Measurements from ENCODE around the gene PDZD8.
"Not testable (repeated sequence)": the region's sequence is repeated elsewhere in the genome, so short reads cannot be mapped to it uniquely, and the experiment has no call there.

PDZD8 gene

DNA sequence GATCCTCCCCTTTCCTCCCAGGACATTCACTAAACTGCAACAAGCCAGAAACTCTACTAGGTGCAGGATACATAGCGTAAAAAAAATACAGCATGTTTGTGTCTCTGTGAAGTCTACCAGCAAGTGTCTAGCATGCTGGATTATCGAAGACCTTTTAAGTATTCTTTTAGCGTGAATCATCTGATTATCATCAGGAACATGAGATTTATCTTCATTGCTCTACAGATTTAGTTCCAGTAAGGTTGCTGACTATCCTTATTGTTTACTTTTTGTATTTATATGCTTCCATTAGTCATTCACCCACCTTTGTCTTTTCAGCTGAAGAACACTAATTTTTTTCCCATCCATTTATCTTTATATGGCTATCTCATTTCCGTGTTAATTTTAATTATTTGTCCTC, 62.8 kb downstream of the PDZD8 start:
- no peak overlapping the region for H3K18ac ChIP-seq (ENCODE audit: low read length)
- H3K14ac ChIP-seq (ENCODE audit: low read length) = no peak overlapping the region
- whole genome bisulfite sequencing (ENCODE audit: extremely low coverage, insufficient coverage, insufficient read length) = no CpG with 5 or more reads among the region's 4 CpGs
- no peaks in the 10 kb centered on the region for H3K79me2 ChIP-seq (ENCODE audit: control insufficient read depth, insufficient read depth, low read length, poor library complexity)
- no peak overlapping the region for H2BK120ac ChIP-seq (ENCODE audit: insufficient read depth, low read length, poor library complexity)
- H3K27me3 ChIP-seq (ENCODE audit: insufficient read depth, low read length) = no peaks in the 10 kb centered on the region
- H2AK5ac ChIP-seq (ENCODE audit: low read length) = no peak overlapping the region
- no peak overlapping the region for H3K9ac ChIP-seq (ENCODE audit: low read length)
- no peak overlapping the region for H4K12ac ChIP-seq (ENCODE audit: low read depth, low read length)
- H2AFZ ChIP-seq (ENCODE audit: insufficient read depth, low read length, poor library complexity) = no peak overlapping the region
- no peak overlapping the region for H3K4me3 ChIP-seq (ENCODE audit: low read depth, low read length)
- no peaks in the 10 kb centered on the region for H3K36me3 ChIP-seq (ENCODE audit: control insufficient read depth in 1 of 2, insufficient read depth in 2 of 2, low read length in 2 of 2)
- H3K9me3 ChIP-seq (ENCODE audit: insufficient read depth, low read depth, low read length) = no peaks in the 10 kb centered on the region
- H2BK5ac ChIP-seq (ENCODE audit: low read depth, low read length, poor library complexity) = no peak overlapping the region
- no peak overlapping the region for H3K4ac ChIP-seq (ENCODE audit: low read depth, low read length)
- no peak overlapping the region for H2BK12ac ChIP-seq (ENCODE audit: low read length)
- no peak overlapping the region for H3K27ac ChIP-seq (ENCODE audit: low read depth, low read length)
- no peak overlapping the region for H3K4me2 ChIP-seq (ENCODE audit: low read length)
- H4K8ac ChIP-seq (ENCODE audit: low read depth, low read length) = no peak overlapping the region
- no peaks in the 10 kb centered on the region for H3K79me1 ChIP-seq (ENCODE audit: low read length)
- H3K23ac ChIP-seq (ENCODE audit: low read length) = no peak overlapping the region
- no peak overlapping the region for H4K91ac ChIP-seq (ENCODE audit: low read depth, low read length)
- peaks cover 0 to 3% of the 10 kb centered on the region in 2 experiments for H3K4me1 ChIP-seq (ENCODE audit: control insufficient read depth in 1 of 2, insufficient read depth in 2 of 2, low read length in 2 of 2)
- DNase-seq = peak; percentile 31 to 89

DNA sequence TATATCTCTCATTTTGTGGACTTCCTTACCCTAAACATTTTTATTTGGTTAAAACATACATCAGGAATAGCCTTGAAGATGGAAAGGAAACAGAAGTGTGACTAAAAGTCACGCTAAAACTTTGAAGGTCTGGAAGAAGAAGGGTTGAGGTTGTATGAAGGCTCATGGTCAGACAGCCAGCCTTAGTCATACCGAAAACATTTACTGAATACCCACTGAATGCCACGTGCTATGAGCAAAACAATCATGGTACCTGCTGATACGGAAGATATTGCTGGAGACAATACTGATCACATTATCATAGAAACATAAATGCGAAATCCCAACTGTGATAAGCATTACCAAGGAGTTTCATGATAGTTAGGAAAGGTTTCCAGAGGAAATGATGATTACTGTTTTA, 64.0 kb downstream of the PDZD8 start:
- Histone ChIP-seq H3K36me3 (ENCODE audit: control insufficient read depth in 1 of 2, insufficient read depth in 2 of 2, low read length in 2 of 2) (no peaks in the 10 kb centered on the region), H4K12ac (ENCODE audit: low read depth, low read length) (no peak overlapping the region), H3K14ac (ENCODE audit: low read length) (no peak overlapping the region), H3K4me1 (ENCODE audit: control insufficient read depth in 1 of 2, insufficient read depth in 2 of 2, low read length in 2 of 2) (peaks cover 0 to 3% of the 10 kb centered on the region in 2 experiments), H3K4me3 (ENCODE audit: low read depth, low read length) (no peak overlapping the region), H3K27ac (ENCODE audit: low read depth, low read length) (no peak overlapping the region), H3K9ac (ENCODE audit: low read length) (no peak overlapping the region), H2AK5ac (ENCODE audit: low read length) (no peak overlapping the region), H3K27me3 (ENCODE audit: insufficient read depth, low read length) (no peaks in the 10 kb centered on the region), H3K79me1 (ENCODE audit: low read length) (no peaks in the 10 kb centered on the region), H2BK5ac (ENCODE audit: low read depth, low read length, poor library complexity) (no peak overlapping the region), H2BK120ac (ENCODE audit: insufficient read depth, low read length, poor library complexity) (no peak overlapping the region), H3K4me2 (ENCODE audit: low read length) (no peak overlapping the region), H3K79me2 (ENCODE audit: control insufficient read depth, insufficient read depth, low read length, poor library complexity) (no peaks in the 10 kb centered on the region), H2BK12ac (ENCODE audit: low read length) (no peak overlapping the region), H3K4ac (ENCODE audit: low read depth, low read length) (no peak overlapping the region), H3K23ac (ENCODE audit: low read length) (no peak overlapping the region), H4K91ac (ENCODE audit: low read depth, low read length) (no peak overlapping the region), H2AFZ (ENCODE audit: insufficient read depth, low read length, poor library complexity) (no peak overlapping the region), H3K18ac (ENCODE audit: low read length) (no peak overlapping the region), H4K8ac (ENCODE audit: low read depth, low read length) (no peak overlapping the region), H3K9me3 (ENCODE audit: insufficient read depth, low read depth, low read length) (no peaks in the 10 kb centered on the region)
- DNase-seq = peak; percentile 26 to 71
- WGBS (ENCODE audit: extremely low coverage, insufficient coverage, insufficient read length) = no CpG with 5 or more reads among the region's 5 CpGs

DNA sequence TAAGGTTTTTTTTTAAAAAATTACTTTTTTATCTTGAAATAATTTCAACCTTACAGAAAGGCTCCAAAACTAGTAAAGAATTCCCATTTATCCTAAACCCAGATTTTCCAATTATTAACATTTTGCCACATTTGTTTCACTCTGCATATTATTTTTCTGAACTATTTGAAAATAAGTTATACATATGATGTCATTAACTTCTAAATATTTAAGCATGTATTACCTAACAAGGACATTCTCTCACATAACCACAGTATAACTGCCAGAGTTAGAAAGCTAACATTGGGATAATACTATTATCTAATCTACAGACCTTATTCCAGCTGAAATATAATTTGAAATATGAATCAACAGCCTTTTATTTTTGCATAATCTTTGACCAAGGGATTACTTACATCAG, 68.6 kb downstream of the PDZD8 start:
- no peaks in the 10 kb centered on the region for H3K79me2 ChIP-seq (ENCODE audit: control insufficient read depth, insufficient read depth, low read length, poor library complexity)
- H3K23ac ChIP-seq (ENCODE audit: low read length) = no peak overlapping the region
- no peak for DNase-seq
- H3K18ac ChIP-seq (ENCODE audit: low read length) = no peak overlapping the region
- H3K4me2 ChIP-seq (ENCODE audit: low read length) = no peak overlapping the region
- no peak overlapping the region for H3K4me3 ChIP-seq (ENCODE audit: low read depth, low read length)
- H3K27ac ChIP-seq (ENCODE audit: low read depth, low read length) = no peak overlapping the region
- no peak overlapping the region for H3K14ac ChIP-seq (ENCODE audit: low read length)
- no peak overlapping the region for H2AK5ac ChIP-seq (ENCODE audit: low read length)
- no peak overlapping the region for H4K12ac ChIP-seq (ENCODE audit: low read depth, low read length)
- H2BK5ac ChIP-seq (ENCODE audit: low read depth, low read length, poor library complexity) = no peak overlapping the region
- H2BK120ac ChIP-seq (ENCODE audit: insufficient read depth, low read length, poor library complexity) = no peak overlapping the region
- peaks cover 5% of the 10 kb centered on the region for H3K9me3 ChIP-seq (ENCODE audit: insufficient read depth, low read depth, low read length)
- no peaks in the 10 kb centered on the region for H3K27me3 ChIP-seq (ENCODE audit: insufficient read depth, low read length)
- H2BK12ac ChIP-seq (ENCODE audit: low read length) = no peak overlapping the region
- H3K4me1 ChIP-seq (ENCODE audit: control insufficient read depth in 1 of 2, insufficient read depth in 2 of 2, low read length in 2 of 2) = no peaks in the 10 kb centered on the region
- H2AFZ ChIP-seq (ENCODE audit: insufficient read depth, low read length, poor library complexity) = no peak overlapping the region
- no peaks in the 10 kb centered on the region for H3K79me1 ChIP-seq (ENCODE audit: low read length)
- no peak overlapping the region for H4K91ac ChIP-seq (ENCODE audit: low read depth, low read length)
- no peaks in the 10 kb centered on the region for H3K36me3 ChIP-seq (ENCODE audit: control insufficient read depth in 1 of 2, insufficient read depth in 2 of 2, low read length in 2 of 2)
- H4K8ac ChIP-seq (ENCODE audit: low read depth, low read length) = no peak overlapping the region
- no peak overlapping the region for H3K4ac ChIP-seq (ENCODE audit: low read depth, low read length)
- H3K9ac ChIP-seq (ENCODE audit: low read length) = no peak overlapping the region

DNA sequence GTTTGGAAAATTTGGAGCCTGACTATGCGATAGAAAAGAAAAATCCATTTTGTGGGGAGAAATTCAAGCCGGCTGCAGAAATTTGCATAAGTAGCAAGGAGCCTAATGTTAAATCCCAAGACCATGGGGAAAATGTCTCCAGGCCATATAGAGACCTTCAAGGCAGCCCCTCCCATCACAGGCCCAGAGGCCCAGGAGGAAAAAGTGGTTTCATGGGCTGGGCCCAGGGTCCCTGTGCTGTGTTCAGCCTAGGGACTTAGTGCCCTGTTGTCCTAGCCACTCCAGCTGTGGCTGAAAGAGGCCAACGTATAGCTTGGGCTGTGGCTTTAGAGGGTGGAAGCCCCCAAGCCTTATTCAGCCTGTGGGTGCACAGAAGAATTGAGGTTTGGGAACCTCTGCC, 71.8 kb downstream of the PDZD8 start:
- H3K4me1 ChIP-seq (ENCODE audit: control insufficient read depth in 1 of 2, insufficient read depth in 2 of 2, low read length in 2 of 2); H3K36me3 ChIP-seq (ENCODE audit: control insufficient read depth in 1 of 2, insufficient read depth in 2 of 2, low read length in 2 of 2); H3K9ac ChIP-seq (ENCODE audit: low read length); H3K27me3 ChIP-seq (ENCODE audit: insufficient read depth, low read length); H2BK120ac ChIP-seq (ENCODE audit: insufficient read depth, low read length, poor library complexity); DNase-seq; H3K18ac ChIP-seq (ENCODE audit: low read length); H4K12ac ChIP-seq (ENCODE audit: low read depth, low read length); H4K91ac ChIP-seq (ENCODE audit: low read depth, low read length); H3K79me2 ChIP-seq (ENCODE audit: control insufficient read depth, insufficient read depth, low read length, poor library complexity); H3K14ac ChIP-seq (ENCODE audit: low read length); H2AFZ ChIP-seq (ENCODE audit: insufficient read depth, low read length, poor library complexity); H3K27ac ChIP-seq (ENCODE audit: low read depth, low read length); H3K23ac ChIP-seq (ENCODE audit: low read length); H3K79me1 ChIP-seq (ENCODE audit: low read length); H3K9me3 ChIP-seq (ENCODE audit: insufficient read depth, low read depth, low read length); H2AK5ac ChIP-seq (ENCODE audit: low read length); H3K4me3 ChIP-seq (ENCODE audit: low read depth, low read length); H3K4ac ChIP-seq (ENCODE audit: low read depth, low read length); H3K4me2 ChIP-seq (ENCODE audit: low read length); H2BK12ac ChIP-seq (ENCODE audit: low read length); H4K8ac ChIP-seq (ENCODE audit: low read depth, low read length); H2BK5ac ChIP-seq (ENCODE audit: low read depth, low read length, poor library complexity): not testable (repeated sequence)
- whole genome bisulfite sequencing (ENCODE audit: extremely low coverage, insufficient coverage, insufficient read length) = no CpG with 5 or more reads among the region's 3 CpGs
